Measurements from ENCODE around the gene ZNF672.
"Not testable (repeated sequence)": the region's sequence is repeated elsewhere in the genome, so short reads cannot be mapped to it uniquely, and the experiment has no call there.

Gene ZNF672

DNA sequence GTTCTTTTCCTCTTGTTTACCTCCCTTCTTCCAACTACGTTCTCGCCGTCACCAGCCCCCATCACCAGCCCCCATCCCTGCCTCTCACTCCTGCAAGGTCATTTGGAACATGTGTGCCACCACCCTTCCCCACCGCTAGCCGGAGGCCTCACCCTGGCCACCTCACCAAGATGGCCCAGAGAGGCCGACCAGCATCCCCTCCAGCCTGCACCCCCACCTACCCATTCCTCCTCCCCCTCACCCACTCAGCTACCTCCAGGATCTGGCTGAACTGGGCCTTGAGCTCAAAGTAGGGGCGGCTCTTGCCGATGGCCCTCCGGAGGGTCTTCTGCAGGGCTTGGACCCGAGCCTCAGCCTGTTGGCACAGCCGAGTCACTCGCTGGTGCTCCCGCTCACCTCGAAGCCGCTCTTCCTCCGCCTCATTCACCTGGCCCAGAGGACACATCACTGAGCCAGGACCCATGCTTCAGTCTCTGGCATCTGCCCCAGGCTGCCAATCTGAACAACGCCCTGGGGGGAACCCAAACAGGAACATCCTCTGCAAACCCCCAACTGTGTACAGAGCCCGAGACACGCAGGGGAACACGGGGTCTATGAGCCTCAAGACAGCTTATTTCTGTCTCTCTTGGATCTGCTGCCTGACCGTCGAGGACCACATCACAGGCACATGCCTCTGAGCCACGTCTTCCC is 25.1 kb upstream of the ZNF672 start:
- in situ Hi-C loops (cut with MboI; ENCODE audit: low sequenced_read_pairs): no loop called here

GRCh38 chr1:248813546-248813945 is 24.5 kb upstream of the ZNF672 start:
- in situ Hi-C loops (cut with MboI; ENCODE audit: low sequenced_read_pairs): no loop called here

GRCh38 chr1:248814351-248814750 is 23.7 kb upstream of the ZNF672 start:
- in situ Hi-C loops (cut with MboI; ENCODE audit: low sequenced_read_pairs): no loop called here

DNA sequence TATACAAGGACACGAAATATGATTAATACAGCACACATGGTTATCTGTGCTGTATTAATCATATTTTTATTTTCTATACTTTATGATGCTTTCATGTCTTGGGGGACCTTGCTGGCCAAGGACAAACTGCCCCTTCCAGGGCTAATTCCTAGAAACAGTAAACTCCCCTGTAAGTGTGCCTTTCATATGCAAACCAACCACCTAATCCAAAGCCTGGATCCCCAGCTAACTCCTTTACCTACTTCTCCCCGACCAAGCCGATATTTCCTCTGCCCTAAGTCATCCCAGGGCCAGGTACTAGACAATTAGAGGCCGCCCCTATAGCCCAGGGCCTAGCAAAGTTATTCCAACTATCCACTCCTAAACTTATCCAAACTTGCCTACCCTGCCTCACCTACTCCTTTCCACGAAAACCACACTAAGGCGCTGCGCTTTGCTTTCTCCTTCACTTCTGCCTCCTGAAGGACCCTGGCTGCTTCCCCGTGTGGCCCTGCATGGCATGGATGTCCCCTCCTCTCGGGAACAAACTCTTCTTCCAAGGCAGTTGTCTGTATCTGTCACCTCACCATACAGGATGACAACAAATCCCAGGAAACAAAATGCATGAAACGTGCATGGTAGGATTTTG is 22.5 kb upstream of the ZNF672 start:
- in situ Hi-C loops (cut with MboI; ENCODE audit: low sequenced_read_pairs): no loop called here

DNA sequence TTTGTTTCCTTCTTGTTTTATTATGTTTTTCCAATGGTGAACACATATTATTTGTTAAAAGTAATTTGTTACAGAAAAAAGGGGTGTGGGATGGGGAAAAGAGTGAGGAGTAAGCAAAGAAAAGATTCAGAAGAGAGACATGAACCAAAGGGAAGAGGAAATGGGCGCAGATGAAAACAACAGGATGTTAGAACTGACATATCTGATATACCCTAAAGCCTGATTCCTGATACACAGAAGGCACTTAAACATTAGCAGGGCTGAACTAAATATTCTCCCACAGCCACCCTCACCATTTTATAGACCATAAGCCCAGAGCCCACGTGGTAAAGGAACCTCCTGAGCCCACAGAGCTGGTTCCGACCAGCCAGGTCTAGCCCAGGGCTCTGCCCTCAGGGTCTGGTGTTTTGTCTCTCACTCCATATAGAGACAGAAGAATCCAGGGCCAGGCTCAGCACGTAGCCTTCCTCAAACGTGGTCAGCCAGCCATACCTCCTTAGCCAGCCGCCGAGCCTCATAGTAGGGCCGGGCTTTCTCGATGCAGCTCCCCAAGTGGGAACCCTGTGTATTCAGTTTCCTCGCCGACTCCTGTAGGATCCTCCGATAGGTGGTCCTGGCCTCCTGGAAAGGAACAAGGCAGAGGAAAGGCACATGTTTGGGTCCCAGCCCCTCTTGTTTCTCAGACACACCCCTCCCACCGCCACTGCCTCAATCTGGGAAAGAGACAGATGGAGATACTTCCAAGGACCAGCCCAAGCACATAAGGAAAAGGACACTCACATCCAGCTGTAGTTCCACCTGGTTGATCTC is 21.8 kb upstream of the ZNF672 start:
- in situ Hi-C loops (cut with MboI; ENCODE audit: low sequenced_read_pairs): no loop called here

DNA sequence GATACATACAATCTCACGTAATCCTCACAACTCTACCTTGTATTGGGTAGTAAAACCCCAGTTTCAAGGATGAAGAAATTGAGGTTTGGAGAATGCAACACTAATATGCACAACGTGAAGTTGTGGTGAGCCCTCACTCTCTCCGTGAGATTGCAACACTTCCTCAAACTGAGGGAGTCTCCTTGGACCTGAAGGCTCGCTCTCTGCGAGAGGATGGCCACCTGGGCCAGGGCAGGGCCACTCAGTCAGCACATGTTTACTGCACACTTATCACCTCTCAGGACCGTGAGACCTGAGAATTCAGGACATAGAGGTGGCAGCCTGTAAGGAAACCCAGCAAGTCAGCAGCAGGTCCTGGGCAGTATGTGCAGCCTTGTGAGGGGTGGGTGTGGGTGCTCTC is 21.0 kb upstream of the ZNF672 start:
- in situ Hi-C loops (cut with MboI; ENCODE audit: low sequenced_read_pairs): no loop called here

DNA sequence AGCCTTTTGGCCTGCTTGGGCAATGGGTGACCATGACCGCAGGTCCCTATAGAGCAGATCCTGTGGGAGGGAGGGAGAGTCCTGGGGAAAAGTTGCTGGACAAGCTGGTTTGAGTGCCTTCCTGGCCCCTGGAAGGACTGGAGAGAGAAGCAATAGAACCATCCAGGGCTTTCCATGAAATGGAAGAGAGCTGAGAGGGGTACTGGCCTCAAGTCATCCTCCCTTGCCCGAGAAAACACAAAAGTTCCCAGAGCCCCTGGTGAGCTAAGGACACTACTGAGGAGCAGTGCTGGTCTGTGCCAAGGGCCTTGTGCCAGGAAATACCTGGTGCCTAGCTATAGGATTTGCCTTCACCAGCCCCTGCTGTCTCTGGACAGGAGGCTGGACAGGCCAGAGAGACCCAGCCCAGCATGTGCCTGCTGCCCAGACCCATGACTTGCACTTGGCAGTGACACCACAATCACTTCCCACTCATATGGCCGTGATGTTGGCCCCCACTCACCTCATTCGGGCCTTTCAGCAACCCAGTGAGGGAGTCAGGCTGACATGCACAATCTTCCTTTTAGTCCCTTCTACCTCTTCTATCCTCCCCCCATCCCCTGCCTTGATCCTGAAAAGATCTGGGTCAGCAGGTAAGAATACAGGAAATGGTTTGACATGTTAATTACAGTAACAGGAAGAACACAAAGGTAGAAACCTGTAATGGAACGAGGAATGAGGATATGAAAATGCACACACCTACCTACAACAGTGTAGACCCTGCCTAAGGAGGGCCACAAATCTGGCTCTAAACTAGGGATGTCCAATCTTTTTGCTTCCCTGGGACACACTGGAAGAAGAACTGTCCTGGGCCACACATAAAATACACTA is 19.3 kb upstream of the ZNF672 start:
- in situ Hi-C loops (cut with MboI; ENCODE audit: low sequenced_read_pairs): no loop called here

DNA sequence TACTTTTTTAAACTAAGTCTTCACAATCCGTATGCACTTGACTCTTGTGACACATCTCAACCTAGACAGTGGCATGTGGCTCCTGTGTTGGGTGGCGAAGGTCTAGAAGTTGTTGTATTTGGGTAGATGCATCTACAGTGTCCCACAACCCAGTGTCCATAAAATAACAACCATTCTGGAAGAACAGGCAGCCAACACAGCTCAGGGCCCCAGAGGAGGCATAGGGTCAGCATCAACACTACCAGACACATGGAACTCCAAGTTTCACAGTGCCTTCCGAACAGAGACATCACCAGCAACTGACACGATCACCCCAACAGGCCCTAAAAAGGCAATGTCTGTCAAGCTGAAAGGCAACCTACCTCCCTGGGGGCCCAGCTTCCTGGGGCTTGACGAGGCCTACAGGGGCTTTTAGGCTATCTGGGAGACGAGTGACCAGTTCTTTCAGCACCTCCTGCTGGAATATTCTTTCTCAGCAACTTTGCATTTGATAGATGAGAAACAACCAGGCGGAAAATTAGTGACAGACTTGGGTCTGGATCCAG is 17.9 kb upstream of the ZNF672 start:
- in situ Hi-C loops (cut with MboI; ENCODE audit: low sequenced_read_pairs): no loop called here

GRCh38 chr1:248821101-248821500 is 16.9 kb upstream of the ZNF672 start:
- in situ Hi-C loops (cut with MboI; ENCODE audit: low sequenced_read_pairs): no loop called here

- in situ Hi-C loops (cut with MboI; ENCODE audit: low sequenced_read_pairs): no loop called here
Measured at GRCh38 chr1:248821641-248822040, 16.4 kb upstream of the ZNF672 start.

DNA sequence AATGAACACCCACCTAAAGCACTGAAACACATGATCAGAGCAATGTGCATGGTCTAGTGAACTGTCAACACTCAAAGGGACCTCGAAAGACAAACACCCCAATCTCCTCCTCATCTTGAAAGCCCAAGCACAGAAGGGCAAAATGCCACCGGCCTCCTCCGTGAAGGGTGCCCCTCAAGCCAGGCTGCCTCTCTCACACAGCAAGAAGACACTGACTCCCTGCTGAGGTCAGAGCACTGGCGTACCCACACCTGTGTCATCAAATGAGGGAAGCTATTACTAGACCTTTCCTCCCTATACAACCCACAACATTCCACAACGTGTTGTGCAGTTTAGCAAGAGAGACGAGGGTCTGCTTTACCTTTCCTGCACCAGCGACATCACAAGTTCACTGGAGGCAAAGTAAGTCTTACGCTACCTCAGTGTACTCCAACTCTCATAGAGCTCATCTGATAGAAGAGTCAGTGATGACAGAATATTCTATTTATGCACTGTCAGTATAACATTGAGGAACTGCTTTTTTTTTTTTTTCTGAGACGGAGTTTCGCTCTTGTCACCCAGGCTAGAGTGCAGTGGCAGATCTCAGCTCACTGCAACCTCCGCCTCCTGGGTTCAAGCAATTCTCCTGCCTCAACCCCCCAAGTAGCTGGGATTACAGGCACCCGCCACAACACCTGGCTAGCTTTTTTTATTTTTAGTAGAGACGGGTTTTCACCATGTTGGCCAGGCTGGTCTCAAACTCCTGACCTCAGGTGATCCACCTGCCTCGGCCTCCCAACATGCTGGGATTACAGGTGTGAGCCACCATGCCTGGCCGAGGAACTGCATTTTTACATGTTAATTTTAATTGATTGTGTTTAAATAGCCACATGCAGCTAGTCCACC is 15.6 kb upstream of the ZNF672 start:
- in situ Hi-C loops (cut with MboI; ENCODE audit: low sequenced_read_pairs): no loop called here

- in situ Hi-C loops (cut with MboI; ENCODE audit: low sequenced_read_pairs): no loop called here
Measured at GRCh38 chr1:248823517-248824001, 14.5 kb upstream of the ZNF672 start.

DNA sequence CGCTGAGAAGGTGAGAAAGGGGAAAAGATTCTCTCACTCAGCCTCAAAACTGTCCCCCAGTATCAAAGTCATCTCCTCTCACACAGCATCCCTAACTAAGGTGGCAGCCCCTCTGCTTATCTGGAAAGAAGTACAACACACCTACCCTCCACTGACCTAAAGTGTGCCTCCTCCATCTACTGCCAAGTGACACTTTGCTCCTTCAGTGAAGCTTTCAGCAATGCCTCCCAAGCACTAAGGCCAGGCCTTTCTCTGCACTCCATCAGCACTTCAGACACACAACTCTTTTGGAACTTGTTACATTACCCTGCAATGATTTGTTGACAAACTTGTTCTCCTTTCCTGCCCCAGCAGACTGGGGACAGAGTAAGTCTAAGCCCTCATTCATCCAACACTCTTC is 13.7 kb upstream of the ZNF672 start:
- in situ Hi-C loops (cut with MboI; ENCODE audit: low sequenced_read_pairs): no loop called here

GRCh38 chr1:248824701-248825100 is 13.3 kb upstream of the ZNF672 start:
- in situ Hi-C loops (cut with MboI; ENCODE audit: low sequenced_read_pairs): no loop called here

GRCh38 chr1:248825136-248825535 is 12.9 kb upstream of the ZNF672 start:
- in situ Hi-C loops (cut with MboI; ENCODE audit: low sequenced_read_pairs): no loop called here

- in situ Hi-C loops (cut with MboI; ENCODE audit: low sequenced_read_pairs): no loop called here
Measured at GRCh38 chr1:248825573-248825908, 12.5 kb upstream of the ZNF672 start.

- in situ Hi-C loops (cut with MboI; ENCODE audit: low sequenced_read_pairs): no loop called here
Measured at GRCh38 chr1:248825909-248826760, 11.9 kb upstream of the ZNF672 start, which contains the start of gene SH3BP5L. SH3BP5L (minus strand) TSS chr1:248825915; CDS start chr1:248824935, 980 bp downstream.

DNA sequence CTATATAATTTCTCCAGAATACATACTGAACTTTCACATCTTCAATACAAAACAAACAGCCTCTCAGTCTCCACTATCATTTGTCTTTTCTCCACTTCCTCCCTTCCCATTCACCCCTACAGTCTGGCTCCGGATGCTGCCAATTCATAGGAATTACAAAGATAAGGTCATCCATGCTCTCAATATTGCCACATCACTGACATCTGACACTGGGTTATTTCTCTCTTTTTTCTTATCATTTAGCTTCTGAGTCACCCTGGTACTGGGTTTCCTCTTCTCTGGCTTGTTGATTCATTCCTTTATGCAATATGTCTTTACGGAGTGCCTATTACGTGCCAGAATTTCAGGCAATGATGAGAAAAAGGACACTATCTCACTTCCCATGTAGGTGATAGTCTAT is 9.2 kb upstream of the ZNF672 start:
- in situ Hi-C loops (cut with MboI; ENCODE audit: low sequenced_read_pairs): no loop called here

DNA sequence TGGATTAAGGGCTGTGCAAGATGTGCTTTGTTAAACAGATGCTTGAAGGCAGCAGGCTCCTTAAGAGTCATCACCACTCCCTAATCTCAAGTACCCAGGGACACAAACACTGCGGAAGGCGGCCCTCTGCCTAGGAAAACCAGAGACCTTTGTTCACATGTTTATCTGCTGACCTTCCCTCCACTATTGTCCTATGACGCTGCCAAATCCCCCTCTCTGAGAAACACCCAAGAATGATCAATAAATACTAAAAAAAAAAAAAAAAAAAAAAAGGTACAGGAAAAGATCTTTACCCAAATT is 7.4 kb upstream of the ZNF672 start:
- in situ Hi-C loops (cut with MboI; ENCODE audit: low sequenced_read_pairs): not testable (repeated sequence)
